Uterus (tissue), 2 donors: ENCODE measurements around the gene SLC4A2.

Experiments used
- POLR2A ChIP-seq, 2 donors: fragments of 450-650 bp; IDR thresholded peaks; one replicate each; pipeline ENCODE4 v1.6.1; 2016; ENCODE audit warnings: antibody characterized with exemption in 2 of 2, mild to moderate bottlenecking in 1 of 2, moderate library complexity in 1 of 2
- TF ChIP-seq, protein P1 (sequence below), 4 experiments: fragments of 200-600 bp in 2 of 4; fragments of 450-650 bp in 2 of 4; sonication (generic) in 2 of 4; IDR thresholded peaks; one replicate each; pipeline ENCODE4 v1.5.1; 2016 to 2019; ENCODE audit warnings: antibody characterized with exemption in 4 of 4, mild to moderate bottlenecking in 2 of 4, moderate library complexity in 1 of 4

DNA sequence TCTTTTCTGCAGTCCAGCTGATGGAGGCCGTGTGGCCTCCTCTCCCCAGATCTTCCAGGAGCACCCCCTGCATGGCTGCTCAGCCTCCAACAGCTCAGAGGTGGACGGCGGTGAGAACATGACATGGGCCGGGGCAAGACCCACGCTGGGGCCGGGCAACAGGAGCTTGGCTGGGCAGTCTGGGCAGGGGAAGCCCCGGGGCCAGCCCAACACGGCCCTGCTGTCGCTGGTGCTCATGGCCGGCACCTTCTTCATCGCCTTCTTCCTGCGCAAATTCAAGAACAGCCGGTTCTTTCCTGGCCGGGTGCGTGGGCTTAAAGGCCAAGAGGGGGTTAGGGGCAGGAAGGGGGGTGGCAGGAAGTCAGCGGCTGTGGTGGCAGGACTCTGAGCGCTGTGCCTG is 14.6 kb downstream of the SLC4A2 start:
- TF ChIP-seq POLR2A (IDR thresholded peaks at IDR 0.05) = no peak
- TF ChIP-seq, protein P1, sequence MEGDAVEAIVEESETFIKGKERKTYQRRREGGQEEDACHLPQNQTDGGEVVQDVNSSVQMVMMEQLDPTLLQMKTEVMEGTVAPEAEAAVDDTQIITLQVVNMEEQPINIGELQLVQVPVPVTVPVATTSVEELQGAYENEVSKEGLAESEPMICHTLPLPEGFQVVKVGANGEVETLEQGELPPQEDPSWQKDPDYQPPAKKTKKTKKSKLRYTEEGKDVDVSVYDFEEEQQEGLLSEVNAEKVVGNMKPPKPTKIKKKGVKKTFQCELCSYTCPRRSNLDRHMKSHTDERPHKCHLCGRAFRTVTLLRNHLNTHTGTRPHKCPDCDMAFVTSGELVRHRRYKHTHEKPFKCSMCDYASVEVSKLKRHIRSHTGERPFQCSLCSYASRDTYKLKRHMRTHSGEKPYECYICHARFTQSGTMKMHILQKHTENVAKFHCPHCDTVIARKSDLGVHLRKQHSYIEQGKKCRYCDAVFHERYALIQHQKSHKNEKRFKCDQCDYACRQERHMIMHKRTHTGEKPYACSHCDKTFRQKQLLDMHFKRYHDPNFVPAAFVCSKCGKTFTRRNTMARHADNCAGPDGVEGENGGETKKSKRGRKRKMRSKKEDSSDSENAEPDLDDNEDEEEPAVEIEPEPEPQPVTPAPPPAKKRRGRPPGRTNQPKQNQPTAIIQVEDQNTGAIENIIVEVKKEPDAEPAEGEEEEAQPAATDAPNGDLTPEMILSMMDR (IDR thresholded peaks at IDR 0.05) = no peak
